ENCODE results near the gene AP2S1.

The AP2S1 gene

DNA sequence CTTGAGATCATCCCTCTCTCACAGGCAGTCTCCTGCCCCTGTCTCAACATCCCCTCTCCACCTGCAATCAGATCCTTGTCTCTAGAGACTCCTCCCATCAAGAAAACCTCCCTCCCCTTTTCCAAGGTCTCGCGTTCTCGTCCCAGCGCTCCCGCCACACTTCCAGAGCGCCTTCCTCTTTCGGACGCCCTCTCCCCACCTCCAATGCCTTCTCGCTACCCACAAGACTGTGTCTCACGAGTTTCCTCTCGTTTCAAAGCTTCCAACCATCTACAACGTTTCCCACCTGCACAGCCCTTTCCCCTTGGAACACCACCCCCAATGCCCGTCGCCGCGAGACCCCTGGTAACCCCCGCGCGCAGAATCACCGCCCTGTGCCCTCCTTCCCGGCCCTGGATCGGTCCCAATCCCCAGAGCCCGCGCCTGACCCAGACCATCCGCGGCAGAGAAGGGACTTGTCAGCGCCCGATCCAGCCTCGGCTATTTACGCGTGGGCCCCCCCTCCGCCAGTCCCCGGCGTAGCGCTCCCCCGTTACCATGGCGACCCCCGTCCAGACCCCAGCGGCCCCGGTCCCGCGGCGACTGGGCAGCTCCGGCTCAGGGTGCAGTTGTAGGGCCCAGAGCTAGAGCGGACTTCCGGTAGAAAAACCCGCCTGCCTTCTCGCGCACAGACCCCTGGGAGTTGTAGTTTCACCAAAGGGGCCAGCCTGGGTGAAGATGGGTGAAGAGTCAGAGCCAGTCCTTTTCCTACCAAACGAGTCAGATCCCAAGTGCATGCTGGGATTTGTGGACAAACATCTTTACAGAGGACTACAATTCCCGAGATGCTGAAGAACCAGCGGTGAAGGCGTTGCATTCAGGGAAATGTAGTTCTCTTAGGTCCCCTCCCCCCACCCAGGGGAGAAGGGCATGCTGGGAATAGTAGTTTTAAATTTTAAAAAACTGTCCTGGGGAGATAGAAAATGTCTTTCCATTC, at the start of gene AP2S1 (continued):
- no peak for TF ChIP-seq ZNF585B (tag by site-specific recombination; IDR thresholded peaks at IDR 0.05)
- TF ChIP-seq ZNF692 (tag by site-specific recombination; IDR thresholded peaks at IDR 0.05), result peak; percentile 92

DNA sequence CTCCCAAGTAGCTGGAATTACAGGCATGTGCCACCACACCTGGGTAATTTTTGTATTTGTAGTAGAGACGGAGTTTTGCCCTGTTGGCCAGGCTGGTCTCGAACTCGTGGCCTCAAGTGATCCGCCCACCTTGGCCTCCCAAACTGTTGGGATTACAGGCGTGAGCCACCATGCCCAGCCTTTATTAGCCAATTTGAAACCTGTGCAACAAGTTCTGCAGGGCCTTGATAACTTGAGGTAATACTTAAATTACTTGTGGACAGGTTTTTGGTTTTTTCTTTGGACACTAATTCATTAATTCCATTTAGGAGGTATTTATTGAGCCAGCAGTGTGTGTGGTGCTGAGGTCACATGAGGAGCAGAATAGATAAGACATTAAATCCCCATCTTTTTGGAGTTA, 49.7 kb upstream of the AP2S1 start:
- CTCF ChIA-PET, result interaction anchor here (0.8 to 1.0 kb wide), 2 partner anchors 19 to 92 kb away, joined by 3 read pairs; no protein-coding TSS in a partner anchor
- H3K27ac ChIP-seq (ENCODE audit: extremely low read depth, low read depth, low read length), result no peak overlapping the region
- TF ChIP-seq FEZF1 (tag by site-specific recombination; IDR thresholded peaks at IDR 0.05) (no peak), ZNF175 (tag by site-specific recombination; IDR thresholded peaks at IDR 0.05) (no peak), SCRT1 (tag by site-specific recombination; IDR thresholded peaks at IDR 0.05; ENCODE audit: borderline replicate concordance) (0 out of 2 replicates have a peak, but pooled peaks have one; percentile 13), SCRT2 (tag by site-specific recombination; IDR thresholded peaks at IDR 0.05) (peak; percentile 50; the same call in 1 of the 2 replicates), ZNF654 (tag by site-specific recombination; IDR thresholded peaks at IDR 0.05; ENCODE audit: low read depth) (no peak), SP3 (tag by site-specific recombination; IDR thresholded peaks at IDR 0.05) (no peak), ZNF37A (tag by site-specific recombination; IDR thresholded peaks at IDR 0.05) (no peak)
- POLR2A ChIA-PET, result no interaction called here
- H3K36me3 ChIP-seq (ENCODE audit: control insufficient read depth in 2 of 2, insufficient read depth in 1 of 2, low read length in 2 of 2), result no peaks in the 10 kb centered on the region; a peak in 1 of 3 replicates
- H3K4me1 ChIP-seq (ENCODE audit: control insufficient read depth, insufficient read depth, low read length), result peaks cover 49% of the 10 kb centered on the region
- H3K4me3 ChIP-seq (ENCODE audit: low read depth, low read length), result no peak overlapping the region
- no peaks in the 10 kb centered on the region for H3K9me3 ChIP-seq (ENCODE audit: control insufficient read depth, insufficient read depth, low read depth, low read length)

- peaks cover 39% of the 10 kb centered on the region for H3K4me1 ChIP-seq (ENCODE audit: control insufficient read depth, insufficient read depth, low read length)
Observed at GRCh38 chr19:46898731-46899130, 48.1 kb upstream of the AP2S1 start.

More at GRCh38 chr19:46898731-46899130, 48.1 kb upstream of the AP2S1 start:
- no peak overlapping the region for H3K27ac ChIP-seq (ENCODE audit: extremely low read depth, low read depth, low read length)
- H3K4me3 ChIP-seq (ENCODE audit: low read depth, low read length), result no peak overlapping the region
- ChIA-PET CTCF (interaction anchor here (0.5 to 1.1 kb wide), 3 partner anchors 92 to 414 kb away, joined by 3 to 6 read pairs (median 3); no protein-coding TSS in a partner anchor), POLR2A (no interaction called here)
- H3K36me3 ChIP-seq (ENCODE audit: control insufficient read depth in 2 of 2, insufficient read depth in 1 of 2, low read length in 2 of 2), result no peaks in the 10 kb centered on the region; a peak in 1 of 3 replicates
- H3K9me3 ChIP-seq (ENCODE audit: control insufficient read depth, insufficient read depth, low read depth, low read length), result no peaks in the 10 kb centered on the region
- TF ChIP-seq ZBTB20 (tag by site-specific recombination; IDR thresholded peaks at IDR 0.05) (peak; percentile 63; the same call in 1 of the 2 replicates), ZNF600 (tag by site-specific recombination; IDR thresholded peaks at IDR 0.05) (peak; percentile 82; the same call in 1 of the 2 replicates), KLF1 (tag by site-specific recombination; IDR thresholded peaks at IDR 0.05) (no peak), OSR2 (tag by site-specific recombination; IDR thresholded peaks at IDR 0.05) (peak; percentile 81), ZBTB17 (tag by site-specific recombination; IDR thresholded peaks at IDR 0.05) (peak; percentile 79), ZNF768 (tag by site-specific recombination; IDR thresholded peaks at IDR 0.05) (no peak), BCL11B (tag by site-specific recombination; IDR thresholded peaks at IDR 0.05; ENCODE audit: low read depth) (no peak), ZNF10 (tag by site-specific recombination; IDR thresholded peaks at IDR 0.05) (0 out of 2 replicates have a peak, but pooled peaks have one; percentile 18), ZBTB11 (tag by site-specific recombination; conservative IDR thresholded peaks at IDR 0.05; ENCODE audit: low read depth) (no peak), ZNF677 (tag by site-specific recombination; IDR thresholded peaks at IDR 0.05) (no peak), ZNF324 (tag by site-specific recombination; IDR thresholded peaks at IDR 0.05) (no peak)
- TF ChIP-seq, protein P1, sequence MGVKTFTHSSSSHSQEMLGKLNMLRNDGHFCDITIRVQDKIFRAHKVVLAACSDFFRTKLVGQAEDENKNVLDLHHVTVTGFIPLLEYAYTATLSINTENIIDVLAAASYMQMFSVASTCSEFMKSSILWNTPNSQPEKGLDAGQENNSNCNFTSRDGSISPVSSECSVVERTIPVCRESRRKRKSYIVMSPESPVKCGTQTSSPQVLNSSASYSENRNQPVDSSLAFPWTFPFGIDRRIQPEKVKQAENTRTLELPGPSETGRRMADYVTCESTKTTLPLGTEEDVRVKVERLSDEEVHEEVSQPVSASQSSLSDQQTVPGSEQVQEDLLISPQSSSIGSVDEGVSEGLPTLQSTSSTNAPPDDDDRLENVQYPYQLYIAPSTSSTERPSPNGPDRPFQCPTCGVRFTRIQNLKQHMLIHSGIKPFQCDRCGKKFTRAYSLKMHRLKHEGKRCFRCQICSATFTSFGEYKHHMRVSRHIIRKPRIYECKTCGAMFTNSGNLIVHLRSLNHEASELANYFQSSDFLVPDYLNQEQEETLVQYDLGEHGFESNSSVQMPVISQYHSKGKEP (tag by site-specific recombination; IDR thresholded peaks at IDR 0.05), result peak; percentile 97
- TF ChIP-seq, protein P2, sequence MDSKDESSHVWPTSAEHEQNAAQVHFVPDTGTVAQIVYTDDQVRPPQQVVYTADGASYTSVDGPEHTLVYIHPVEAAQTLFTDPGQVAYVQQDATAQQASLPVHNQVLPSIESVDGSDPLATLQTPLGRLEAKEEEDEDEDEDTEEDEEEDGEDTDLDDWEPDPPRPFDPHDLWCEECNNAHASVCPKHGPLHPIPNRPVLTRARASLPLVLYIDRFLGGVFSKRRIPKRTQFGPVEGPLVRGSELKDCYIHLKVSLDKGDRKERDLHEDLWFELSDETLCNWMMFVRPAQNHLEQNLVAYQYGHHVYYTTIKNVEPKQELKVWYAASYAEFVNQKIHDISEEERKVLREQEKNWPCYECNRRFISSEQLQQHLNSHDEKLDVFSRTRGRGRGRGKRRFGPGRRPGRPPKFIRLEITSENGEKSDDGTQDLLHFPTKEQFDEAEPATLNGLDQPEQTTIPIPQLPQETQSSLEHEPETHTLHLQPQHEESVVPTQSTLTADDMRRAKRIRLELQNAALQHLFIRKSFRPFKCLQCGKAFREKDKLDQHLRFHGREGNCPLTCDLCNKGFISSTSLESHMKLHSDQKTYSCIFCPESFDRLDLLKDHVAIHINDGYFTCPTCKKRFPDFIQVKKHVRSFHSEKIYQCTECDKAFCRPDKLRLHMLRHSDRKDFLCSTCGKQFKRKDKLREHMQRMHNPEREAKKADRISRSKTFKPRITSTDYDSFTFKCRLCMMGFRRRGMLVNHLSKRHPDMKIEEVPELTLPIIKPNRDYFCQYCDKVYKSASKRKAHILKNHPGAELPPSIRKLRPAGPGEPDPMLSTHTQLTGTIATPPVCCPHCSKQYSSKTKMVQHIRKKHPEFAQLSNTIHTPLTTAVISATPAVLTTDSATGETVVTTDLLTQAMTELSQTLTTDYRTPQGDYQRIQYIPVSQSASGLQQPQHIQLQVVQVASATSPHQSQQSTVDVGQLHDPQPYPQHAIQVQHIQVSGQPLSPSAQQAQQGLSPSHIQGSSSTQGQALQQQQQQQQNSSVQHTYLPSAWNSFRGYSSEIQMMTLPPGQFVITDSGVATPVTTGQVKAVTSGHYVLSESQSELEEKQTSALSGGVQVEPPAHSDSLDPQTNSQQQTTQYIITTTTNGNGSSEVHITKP (tag by site-specific recombination; IDR thresholded peaks at IDR 0.05), result peak; percentile 32; the same call in 1 of the 2 replicates

Data from HEK293 (cell line).